Ovary (tissue), 3 donors: ENCODE measurements around the gene OMG.

ENCODE experiments used
- EP300 ChIP-seq: sonication (generic); formaldehyde crosslinking; IDR thresholded peaks from one replicate; pipeline ENCODE4 v1.6.1; 2017; ENCODE audit warnings: antibody characterized with exemption
- POLR2A ChIP-seq: fragments of 450-650 bp; IDR thresholded peaks from one replicate; pipeline ENCODE4 v1.6.1; 2017; ENCODE audit warnings: antibody characterized with exemption, mild to moderate bottlenecking, moderate library complexity
- TF ChIP-seq, protein P1 (sequence below), 3 donors: fragments of 450-650 bp in 2 of 3; fragments of 200-600 bp in 1 of 3; IDR thresholded peaks; one replicate each; pipeline versions ENCODE4 v1.5.1 to v1.8.0; 2016 to 2022; ENCODE audit warnings: antibody characterized with exemption in 3 of 3, mild to moderate bottlenecking in 1 of 3
- donor health status: DM: no; HTN: no; CAD: no.

DNA sequence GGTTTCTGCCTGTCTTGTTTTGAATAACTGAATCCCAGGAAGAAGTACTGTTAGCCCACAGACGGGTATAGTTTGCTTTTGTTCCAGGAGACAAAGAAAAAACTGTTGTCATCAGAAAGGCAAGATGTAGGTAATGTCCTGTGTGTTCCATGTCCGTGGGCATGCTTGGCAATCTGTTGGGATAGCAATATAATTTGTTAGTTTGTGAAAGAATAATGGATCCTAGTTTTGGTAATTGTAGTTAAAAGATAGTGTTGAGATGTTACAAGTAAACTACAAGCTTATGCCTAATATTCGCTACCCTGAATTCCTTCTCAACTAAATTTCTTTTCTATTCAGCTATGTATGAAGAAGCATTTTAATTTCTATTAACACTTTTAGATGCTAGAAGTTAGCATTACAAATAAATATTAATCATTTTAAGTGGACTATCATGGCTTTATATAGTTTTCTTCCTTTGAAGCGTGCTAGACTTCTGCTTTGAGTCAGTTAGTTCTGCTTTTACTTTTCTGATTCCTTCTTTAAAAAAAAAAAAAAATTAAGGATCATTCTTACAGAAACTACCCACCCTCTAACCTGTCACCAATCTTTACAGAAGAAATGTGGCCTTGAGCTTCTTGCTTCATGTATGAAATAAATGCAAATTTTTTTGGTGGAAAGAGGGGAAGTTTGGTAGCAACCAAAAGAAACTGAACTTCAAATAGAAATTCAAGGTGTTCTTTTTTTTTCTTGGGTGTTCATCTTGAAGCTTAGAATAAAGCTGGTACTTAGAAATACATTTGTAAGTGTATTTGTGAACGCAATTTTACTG is 22.0 kb upstream of the OMG start:
- TF ChIP-seq, protein P1, sequence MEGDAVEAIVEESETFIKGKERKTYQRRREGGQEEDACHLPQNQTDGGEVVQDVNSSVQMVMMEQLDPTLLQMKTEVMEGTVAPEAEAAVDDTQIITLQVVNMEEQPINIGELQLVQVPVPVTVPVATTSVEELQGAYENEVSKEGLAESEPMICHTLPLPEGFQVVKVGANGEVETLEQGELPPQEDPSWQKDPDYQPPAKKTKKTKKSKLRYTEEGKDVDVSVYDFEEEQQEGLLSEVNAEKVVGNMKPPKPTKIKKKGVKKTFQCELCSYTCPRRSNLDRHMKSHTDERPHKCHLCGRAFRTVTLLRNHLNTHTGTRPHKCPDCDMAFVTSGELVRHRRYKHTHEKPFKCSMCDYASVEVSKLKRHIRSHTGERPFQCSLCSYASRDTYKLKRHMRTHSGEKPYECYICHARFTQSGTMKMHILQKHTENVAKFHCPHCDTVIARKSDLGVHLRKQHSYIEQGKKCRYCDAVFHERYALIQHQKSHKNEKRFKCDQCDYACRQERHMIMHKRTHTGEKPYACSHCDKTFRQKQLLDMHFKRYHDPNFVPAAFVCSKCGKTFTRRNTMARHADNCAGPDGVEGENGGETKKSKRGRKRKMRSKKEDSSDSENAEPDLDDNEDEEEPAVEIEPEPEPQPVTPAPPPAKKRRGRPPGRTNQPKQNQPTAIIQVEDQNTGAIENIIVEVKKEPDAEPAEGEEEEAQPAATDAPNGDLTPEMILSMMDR (IDR thresholded peaks at IDR 0.05), result no peak
- no peak for TF ChIP-seq EP300
- no peak for TF ChIP-seq POLR2A
